GOT3 (cell line): ENCODE data around the gene C1QTNF1.
"Not testable (repeated sequence)": the region's sequence is repeated elsewhere in the genome, so short reads cannot be mapped to it uniquely, and the experiment has no call there.

Source experiments
- DNase-seq: peaks from one replicate; lab custom pipeline; 2025; ENCODE audit warnings: mixed read lengths; lab: John Stamatoyannopoulos, UW

The C1QTNF1 gene

GRCh38 chr17:79024901-79025737 lies 1.1 kb downstream of the C1QTNF1 start:
- DNase-seq = no peak

DNA sequence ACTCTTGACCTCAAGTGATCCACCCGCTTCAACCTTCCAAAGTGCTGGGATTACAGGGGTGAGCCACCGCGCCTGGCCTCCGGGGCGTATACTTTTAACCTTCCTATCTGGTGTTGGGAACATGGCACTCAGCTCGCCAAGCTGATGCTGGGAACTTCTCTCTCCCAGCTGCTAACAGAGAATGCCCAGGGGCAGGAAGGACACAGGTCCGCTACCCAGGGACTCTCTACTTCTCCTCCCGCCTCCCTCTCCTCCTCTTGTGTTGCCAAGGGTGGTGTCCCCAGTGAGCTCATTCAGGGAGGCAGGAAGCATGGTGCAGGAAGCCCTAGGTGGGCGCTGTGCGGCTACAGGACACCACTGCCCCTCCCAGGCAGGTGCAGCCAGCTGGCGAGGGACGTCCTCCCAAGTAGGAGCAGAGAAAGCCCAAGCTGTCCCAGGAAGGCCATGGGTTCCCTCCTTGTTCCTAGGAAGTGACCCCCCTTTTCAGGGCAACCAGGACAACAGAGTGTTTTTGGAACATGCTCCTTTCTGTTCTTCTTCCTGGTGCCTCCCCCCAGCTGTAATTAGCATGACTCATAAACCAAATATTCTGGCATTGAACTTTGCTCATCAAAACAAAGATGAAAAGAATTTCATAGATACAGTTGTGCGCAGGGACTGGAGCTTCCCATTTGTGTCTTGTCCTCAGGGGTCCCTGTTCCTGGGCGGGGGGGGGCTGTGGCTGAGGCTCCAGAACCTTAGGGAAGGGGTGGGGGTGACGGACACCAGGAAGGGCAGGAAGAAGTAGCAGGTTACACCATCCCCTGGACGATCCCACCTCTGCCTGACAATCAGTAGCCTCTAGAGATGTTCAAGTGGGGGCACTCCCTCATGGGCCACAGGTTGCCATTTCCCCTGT lies 2.7 kb downstream of the C1QTNF1 start:
- DNase-seq = no peak

DNA sequence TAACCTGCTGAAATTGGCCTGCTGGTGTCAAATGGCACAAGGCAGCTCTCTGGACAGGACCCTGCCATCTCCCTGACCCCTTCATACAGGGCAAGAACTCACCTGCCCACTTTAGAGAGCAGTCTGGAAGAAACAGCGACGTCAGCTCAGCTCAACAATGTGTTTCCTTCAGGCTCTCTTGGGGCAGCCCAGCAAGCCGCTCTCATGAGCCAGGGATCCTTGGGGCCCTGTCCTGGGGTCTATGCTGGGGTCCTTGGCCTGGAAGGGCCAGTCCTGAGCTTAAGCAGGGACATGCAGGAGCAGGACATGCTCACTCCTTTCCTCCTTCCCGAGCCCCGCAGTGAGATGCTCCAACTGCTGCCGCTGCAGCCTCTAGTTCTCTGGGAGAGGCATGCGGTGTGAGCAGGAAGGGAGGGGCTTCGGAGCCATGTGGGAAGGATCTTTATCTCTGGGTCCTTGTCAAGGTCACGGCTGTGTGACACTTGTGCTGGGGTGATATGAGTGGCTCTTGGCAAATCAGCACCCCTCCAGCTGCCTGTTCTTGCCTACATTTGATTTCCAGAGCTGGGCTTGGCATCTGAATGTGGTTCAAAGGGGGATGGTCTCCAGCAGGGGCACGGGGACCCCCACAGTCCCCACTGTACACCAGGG lies 3.4 kb downstream of the C1QTNF1 start:
- DNase-seq = no peak

- no peak for DNase-seq
These were observed 4.0 kb downstream of the C1QTNF1 start for GRCh38 chr17:79027925-79028491.

GRCh38 chr17:79028496-79029326 lies 4.7 kb downstream of the C1QTNF1 start:
- DNase-seq = no peak

DNA sequence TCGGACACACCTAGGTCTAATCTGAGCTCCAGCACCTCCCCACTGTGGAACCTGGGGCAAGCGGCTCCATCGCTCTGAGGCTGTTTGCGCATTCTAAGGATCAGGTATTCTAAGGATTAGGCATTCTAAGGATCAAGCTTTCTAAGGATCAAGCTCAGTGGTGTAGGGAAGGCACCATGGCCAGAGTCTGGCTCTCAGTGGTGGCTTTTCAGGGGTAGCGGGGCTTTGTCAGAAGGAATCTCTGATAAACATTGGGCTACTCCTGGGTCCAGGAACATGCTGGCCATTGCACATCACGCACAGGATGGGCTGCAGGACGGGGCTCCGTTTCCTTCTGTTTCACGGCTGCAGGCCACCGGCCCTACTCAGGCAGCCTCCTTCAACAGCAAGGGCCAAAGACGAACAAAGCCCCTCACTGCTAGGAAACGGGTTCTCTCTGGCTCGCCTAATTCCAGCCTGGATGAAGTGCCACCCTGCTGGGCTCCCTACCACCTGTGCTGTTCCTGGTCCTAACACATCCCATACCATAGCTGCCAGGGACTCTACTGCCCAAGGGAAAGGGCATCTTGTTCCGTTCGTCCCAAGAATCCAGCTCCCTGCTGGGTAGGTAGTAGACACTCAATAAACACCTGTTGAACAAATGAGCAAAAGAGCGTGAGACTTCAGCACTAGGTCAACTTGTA lies 5.5 kb downstream of the C1QTNF1 start:
- no peak for DNase-seq

DNA sequence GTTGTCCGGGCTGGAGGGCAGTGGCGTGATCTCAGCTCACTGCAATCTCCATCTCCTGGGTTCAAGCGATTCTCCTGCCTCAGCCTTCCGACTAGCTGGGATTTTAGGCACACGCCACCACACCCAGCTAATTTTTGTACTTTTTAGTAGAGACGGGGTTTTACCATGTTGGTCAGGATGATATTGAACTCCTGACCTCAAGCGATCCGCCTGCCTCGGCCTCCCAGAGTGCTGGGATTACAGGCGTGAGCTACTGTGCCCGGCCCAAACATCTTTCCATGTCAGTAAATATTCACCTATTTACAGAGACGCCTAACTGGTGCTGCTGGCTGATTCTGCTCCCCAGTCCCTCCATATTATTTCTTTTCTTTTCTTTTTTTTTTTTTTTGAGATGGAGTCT lies 6.7 kb downstream of the C1QTNF1 start:
- not testable (repeated sequence) for DNase-seq

GRCh38 chr17:79031996-79032875 lies 8.3 kb downstream of the C1QTNF1 start:
- no peak for DNase-seq

- DNase-seq = no peak
These were observed 9.2 kb downstream of the C1QTNF1 start for GRCh38 chr17:79033046-79033616.

DNA sequence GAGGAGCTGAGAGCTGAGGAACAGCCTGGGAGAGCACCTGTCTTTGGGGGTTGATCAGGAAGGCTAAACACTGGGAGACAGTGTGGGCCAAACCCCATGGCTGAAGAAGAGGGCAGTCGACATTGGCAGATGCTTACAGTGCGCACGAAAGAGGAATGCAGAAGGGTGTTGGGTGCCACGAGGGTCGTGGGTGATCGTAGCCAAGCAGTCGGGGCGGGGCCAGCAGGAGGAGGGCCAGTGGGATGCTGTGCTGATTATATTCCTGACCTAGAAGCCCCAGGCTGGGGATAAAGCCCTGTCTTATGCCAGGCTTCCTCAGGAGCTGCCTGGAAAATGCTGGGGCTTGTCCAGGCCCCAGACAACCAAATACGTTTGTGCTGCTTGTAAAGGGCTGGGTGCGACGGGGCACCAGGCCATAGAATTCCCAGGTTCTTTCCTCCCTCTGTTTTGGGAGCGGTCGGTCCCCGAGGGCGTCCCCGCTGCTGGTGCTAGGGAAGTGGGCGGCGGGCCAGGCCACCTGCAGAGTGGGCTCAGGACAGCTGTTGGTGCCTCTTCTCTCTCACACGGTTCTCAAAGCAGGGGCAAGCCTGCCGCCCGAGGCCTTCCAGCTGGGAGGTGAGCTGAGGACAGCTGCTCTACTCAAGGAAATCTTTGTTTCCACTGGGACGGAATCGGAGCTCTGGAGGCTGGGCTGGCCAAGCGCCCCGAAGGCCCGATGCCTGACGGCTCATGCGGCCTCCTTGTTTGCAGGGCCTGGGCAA lies 10.0 kb downstream of the C1QTNF1 start:
- no peak for DNase-seq

DNA sequence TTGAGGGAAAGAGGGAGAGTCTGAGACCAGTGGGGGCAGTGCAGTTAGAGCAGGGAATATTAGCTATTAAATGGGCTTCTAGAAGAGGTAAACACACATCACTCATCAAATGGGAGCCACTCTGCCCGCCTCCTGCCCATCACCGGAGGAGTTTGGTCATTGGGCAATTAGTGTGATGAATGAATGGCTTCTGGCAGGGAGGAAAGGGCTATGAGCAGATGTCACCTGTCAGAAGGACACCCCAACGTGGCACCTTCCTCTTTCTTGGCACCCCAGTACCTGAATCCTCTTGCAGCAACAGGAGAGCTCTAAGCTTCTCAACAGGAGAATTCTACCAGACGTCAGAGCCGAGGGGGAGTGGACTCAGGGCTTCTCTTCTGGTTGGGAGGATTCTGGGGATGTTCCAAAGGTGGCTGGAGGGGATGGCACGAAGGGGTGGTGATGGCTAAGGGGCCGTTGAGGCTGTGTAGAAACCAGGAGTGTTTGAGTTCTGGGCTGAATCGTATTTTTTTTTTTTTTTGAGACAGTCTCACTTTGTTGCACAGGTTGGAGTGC lies 11.0 kb downstream of the C1QTNF1 start:
- no peak for DNase-seq

DNA sequence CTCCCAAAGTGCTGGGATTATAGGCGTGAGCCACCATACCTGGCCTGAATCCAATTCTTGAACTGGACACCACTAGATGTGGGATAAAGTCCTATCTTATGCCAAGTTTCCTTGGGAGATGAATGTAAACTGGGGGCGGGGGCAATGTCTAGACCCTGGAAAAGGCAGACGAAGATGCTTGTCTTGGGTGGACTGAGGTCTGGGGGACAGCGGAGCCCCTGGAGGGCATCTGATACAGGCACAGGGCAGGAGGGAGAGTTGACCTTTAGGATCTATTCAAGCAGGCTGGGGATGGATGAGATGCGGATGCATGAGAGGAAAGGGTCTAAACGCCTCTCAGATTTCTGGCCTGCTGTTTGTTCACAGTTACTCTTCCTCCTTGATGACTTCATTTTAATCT lies 11.7 kb downstream of the C1QTNF1 start:
- no peak for DNase-seq

- no peak for DNase-seq
These were observed 12.2 kb downstream of the C1QTNF1 start for GRCh38 chr17:79036181-79036580.

GRCh38 chr17:79036596-79036995 lies 12.6 kb downstream of the C1QTNF1 start:
- DNase-seq = no peak

- peak; percentile 48 for DNase-seq
These were observed 14.7 kb downstream of the C1QTNF1 start for GRCh38 chr17:79038545-79039135.

- DNase-seq = no peak
These were observed 15.2 kb downstream of the C1QTNF1 start for GRCh38 chr17:79039171-79039570.

DNA sequence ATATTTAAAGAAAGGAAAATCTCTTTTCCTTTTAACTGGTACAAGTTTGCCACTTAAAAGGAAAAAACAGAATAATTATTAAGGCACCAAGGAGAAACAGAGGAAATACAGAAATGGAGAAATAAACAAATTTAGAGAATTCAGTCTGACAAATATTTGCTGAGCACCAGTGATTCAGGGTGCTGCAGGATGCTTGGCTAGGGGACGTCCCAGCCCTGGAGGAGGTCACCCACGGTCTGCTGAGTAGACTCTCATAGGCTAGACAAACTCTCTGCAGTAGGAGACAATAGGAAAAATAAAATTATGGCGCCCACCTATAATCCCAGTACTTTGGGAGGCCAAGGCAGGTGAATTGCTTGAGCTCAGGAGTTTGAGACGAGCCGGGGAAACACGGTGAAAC lies 15.9 kb downstream of the C1QTNF1 start:
- DNase-seq = no peak
